Spinal cord (tissue), 4 donors: Measurements from ENCODE around the gene C8G. TPM values are rescaled to one million over a fixed set of nuclear protein-coding genes. Genes with fewer than 3 reads are reported as not detected.

Source experiments
- polyA plus RNA-seq, 2 donors: library from polyadenylated mRNA; unstranded; fragments of 120-200 nt; gene quantifications; one replicate each; pipeline ENCODE4 v1.2.1, GENCODE V29; 2013; ENCODE audit not compliant: insufficient read length in 2 of 2
- total RNA-seq, 2 donors: library from RNA; depleted of rRNA in 1 of 2; stranded (reverse); fragments of 120-200 nt in 1 of 2; fragments of >200 nt in 1 of 2; gene quantifications; one replicate each; pipeline versions ENCODE4 v1.2.3 to v1.2.4, GENCODE V29; 2013 to 2014

The C8G gene
- total and polyA plus RNA-seq, 4 donors = 1.3 to 1.7 (median 1.6) TPM; not detected in 1

Other genes with a start within 250 kb of the C8G start
Only the 30 nearest of the 32 such genes appear.
- 10 to 100 TPM; 24.9 to 47.8 TPM for gene DIPK1B, start 232.7 kb upstream of the C8G start, total RNA-seq
- gene DIPK1B, start 232.7 kb upstream of the C8G start, polyA plus RNA-seq = 10 to 100 TPM; 63.5 to 65.0 TPM
- gene LCN10, start 202.3 kb upstream of the C8G start, total RNA-seq = not detected
- gene LCN10, start 202.3 kb upstream of the C8G start, polyA plus RNA-seq = not detected
- not detected for gene LCN6, start 196.7 kb upstream of the C8G start, total RNA-seq
- not detected for gene LCN6, start 196.7 kb upstream of the C8G start, polyA plus RNA-seq
- gene LCN8, start 187.0 kb upstream of the C8G start, total RNA-seq = not detected
- gene LCN8, start 187.0 kb upstream of the C8G start, polyA plus RNA-seq = not detected
- gene LCN15, start 180.7 kb upstream of the C8G start, total RNA-seq = not detected
- gene LCN15, start 180.7 kb upstream of the C8G start, polyA plus RNA-seq = under 1 TPM in 1 of 2 donors, not detected in 1; 0.14 TPM
- gene TMEM141, start 153.9 kb upstream of the C8G start, total RNA-seq = 10 to 100 TPM; 38.9 to 76.9 TPM
- 10 to 100 TPM; 51.7 to 55.4 TPM for gene TMEM141, start 153.9 kb upstream of the C8G start, polyA plus RNA-seq
- 1 to 10 TPM in 1 of 2 donors, under 1 TPM in 1; 0.89 to 3.0 TPM for gene CCDC183, start 148.9 kb upstream of the C8G start, total RNA-seq
- gene CCDC183, start 148.9 kb upstream of the C8G start, polyA plus RNA-seq = 1 to 10 TPM; 3.4 to 7.2 TPM
- gene RABL6, start 137.3 kb upstream of the C8G start, total RNA-seq = 10 to 100 TPM; 34.8 to 49.1 TPM
- 10 to 100 TPM; 86.3 to 93.5 TPM for gene RABL6, start 137.3 kb upstream of the C8G start, polyA plus RNA-seq
- 1 to 10 TPM; 1.2 to 2.2 TPM for gene AJM1, start 102.8 kb upstream of the C8G start, total RNA-seq
- gene AJM1, start 102.8 kb upstream of the C8G start, polyA plus RNA-seq = 10 to 100 TPM; 19.3 to 20.5 TPM
- gene PHPT1, start 95.8 kb upstream of the C8G start, total RNA-seq = 100 to 1,000 TPM in 1 of 2 donors, 10 to 100 TPM in 1; 81.6 to 191 TPM
- gene PHPT1, start 95.8 kb upstream of the C8G start, polyA plus RNA-seq = 100 to 1,000 TPM; 183 to 200 TPM
- 1 to 10 TPM; 1.6 to 9.3 TPM for gene MAMDC4, start 92.9 kb upstream of the C8G start, total RNA-seq
- 10 to 100 TPM; 15.2 to 15.9 TPM for gene MAMDC4, start 92.9 kb upstream of the C8G start, polyA plus RNA-seq
- 100 to 1,000 TPM; 123 to 477 TPM for gene EDF1, start 78.9 kb upstream of the C8G start, total RNA-seq
- 100 to 1,000 TPM; 392 to 409 TPM for gene EDF1, start 78.9 kb upstream of the C8G start, polyA plus RNA-seq
- gene TRAF2, start 58.7 kb upstream of the C8G start, total RNA-seq = 1 to 10 TPM; 7.4 to 7.5 TPM
- 10 to 100 TPM; 12.4 to 19.3 TPM for gene TRAF2, start 58.7 kb upstream of the C8G start, polyA plus RNA-seq
- 10 to 100 TPM; 52.0 to 91.5 TPM for gene FBXW5, start 505 bp upstream of the C8G start, total RNA-seq
- gene FBXW5, start 505 bp upstream of the C8G start, polyA plus RNA-seq = 100 to 1,000 TPM; 103 to 107 TPM
- 1 to 10 TPM in 1 of 2 donors, under 1 TPM in 1; 0.20 to 4.1 TPM for gene LCN12, start 7.0 kb downstream of the C8G start, total RNA-seq
- 1 to 10 TPM; 6.5 to 7.4 TPM for gene LCN12, start 7.0 kb downstream of the C8G start, polyA plus RNA-seq
- gene PTGDS, start 32.3 kb downstream of the C8G start, total RNA-seq = 1,000 to 10,000 TPM in 1 of 2 donors, 100 to 1,000 TPM in 1; 697 to 6,990 TPM
- gene PTGDS, start 32.3 kb downstream of the C8G start, polyA plus RNA-seq = 1,000 to 10,000 TPM in 1 of 2 donors, 100 to 1,000 TPM in 1; 304 to 3,209 TPM
- gene LCNL1, start 37.8 kb downstream of the C8G start, total RNA-seq = 10 to 100 TPM in 1 of 2 donors, 1 to 10 TPM in 1; 2.3 to 54.0 TPM
- gene LCNL1, start 37.8 kb downstream of the C8G start, polyA plus RNA-seq = 10 to 100 TPM in 1 of 2 donors, 1 to 10 TPM in 1; 3.8 to 25.2 TPM
- 10 to 100 TPM; 15.7 to 57.5 TPM for gene PAXX, start 47.2 kb downstream of the C8G start, total RNA-seq
- 100 to 1,000 TPM in 1 of 2 donors, 10 to 100 TPM in 1; 87.9 to 108 TPM for gene PAXX, start 47.2 kb downstream of the C8G start, polyA plus RNA-seq
- 1 to 10 TPM; 2.0 to 6.4 TPM for gene CLIC3, start 51.3 kb downstream of the C8G start, total RNA-seq
- gene CLIC3, start 51.3 kb downstream of the C8G start, polyA plus RNA-seq = 1 to 10 TPM in 1 of 2 donors, under 1 TPM in 1; 0.35 to 2.0 TPM
- gene ABCA2, start 83.0 kb downstream of the C8G start, total RNA-seq = 10 to 100 TPM; 46.8 to 52.0 TPM
- 100 to 1,000 TPM; 139 to 151 TPM for gene ABCA2, start 83.0 kb downstream of the C8G start, polyA plus RNA-seq
- gene FUT7, start 86.8 kb downstream of the C8G start, total RNA-seq = under 1 TPM; 0.06 to 0.40 TPM
- under 1 TPM; 0.51 to 0.52 TPM for gene FUT7, start 86.8 kb downstream of the C8G start, polyA plus RNA-seq
- 10 to 100 TPM; 26.7 to 82.7 TPM for gene NPDC1, start 100.9 kb downstream of the C8G start, total RNA-seq
- 100 to 1,000 TPM; 245 to 276 TPM for gene NPDC1, start 100.9 kb downstream of the C8G start, polyA plus RNA-seq
- 1 to 10 TPM; 5.7 to 7.9 TPM for gene ENTPD2, start 108.8 kb downstream of the C8G start, total RNA-seq
- gene ENTPD2, start 108.8 kb downstream of the C8G start, polyA plus RNA-seq = 10 to 100 TPM; 49.1 to 50.7 TPM
- 10 to 100 TPM in 1 of 2 donors, 1 to 10 TPM in 1; 5.0 to 12.6 TPM for gene SAPCD2, start 125.3 kb downstream of the C8G start, total RNA-seq
- gene SAPCD2, start 125.3 kb downstream of the C8G start, polyA plus RNA-seq = 10 to 100 TPM; 18.4 to 19.0 TPM
- 1 to 10 TPM; 3.5 to 8.1 TPM for gene UAP1L1, start 132.3 kb downstream of the C8G start, total RNA-seq
- 1 to 10 TPM; 4.4 to 6.2 TPM for gene UAP1L1, start 132.3 kb downstream of the C8G start, polyA plus RNA-seq
- 10 to 100 TPM; 38.3 to 61.3 TPM for gene MAN1B1, start 141.7 kb downstream of the C8G start, total RNA-seq
- gene MAN1B1, start 141.7 kb downstream of the C8G start, polyA plus RNA-seq = 10 to 100 TPM; 63.3 to 81.3 TPM
- 100 to 1,000 TPM in 1 of 2 donors, 10 to 100 TPM in 1; 29.8 to 101 TPM for gene DPP7, start 169.5 kb downstream of the C8G start, total RNA-seq
- 100 to 1,000 TPM; 127 to 144 TPM for gene DPP7, start 169.5 kb downstream of the C8G start, polyA plus RNA-seq
- 10 to 100 TPM; 16.2 to 99.0 TPM for gene GRIN1, start 193.9 kb downstream of the C8G start, total RNA-seq
- gene GRIN1, start 193.9 kb downstream of the C8G start, polyA plus RNA-seq = 100 to 1,000 TPM; 193 to 207 TPM
- under 1 TPM; 0.30 to 0.50 TPM for gene LRRC26, start 224.8 kb downstream of the C8G start, total RNA-seq
- gene LRRC26, start 224.8 kb downstream of the C8G start, polyA plus RNA-seq = 1 to 10 TPM; 1.3 to 1.9 TPM
- gene TMEM210, start 226.8 kb downstream of the C8G start, total RNA-seq = not detected
- under 1 TPM in 1 of 2 donors, not detected in 1; 0.42 TPM for gene TMEM210, start 226.8 kb downstream of the C8G start, polyA plus RNA-seq